OCI-LY1 (cell line): ENCODE measurements around the gene CMTM8.

ENCODE experiments used
- H2AFZ ChIP-seq: fragments of 200-600 bp; sonication (generic), shearing (Covaris generic); 2 replicates; pipeline ENCODE4 v1.6.0; 2014; ENCODE audit warnings: antibody characterized with exemption, mild to moderate bottlenecking, low read length
- H3F3A ChIP-seq: fragments of 200-600 bp; sonication (generic), shearing (Covaris generic); 2 replicates; pipeline ENCODE4 v1.6.0; 2014; ENCODE audit warnings: mild to moderate bottlenecking, antibody characterized with exemption, low read length, moderate library complexity; ENCODE audit not compliant: insufficient read depth
- H3K27ac ChIP-seq: fragments of 200-600 bp; sonication (generic); 2 replicates; pipeline ENCODE4 v1.5.1; 2014; ENCODE audit warnings: low read length, mixed run types, mild to moderate bottlenecking, low read depth; ENCODE audit not compliant: poor library complexity, severe bottlenecking
- H3K27me3 ChIP-seq: fragments of 200-600 bp; sonication (generic); 2 replicates; pipeline ENCODE4 v1.6.0; 2014; ENCODE audit warnings: antibody characterized with exemption, mild to moderate bottlenecking, low read length, moderate library complexity; ENCODE audit not compliant: insufficient read depth
- H3K36me3 ChIP-seq: fragments of 200-600 bp; sonication (generic); 2 replicates; pipeline ENCODE4 v1.6.1; 2014; ENCODE audit warnings: mild to moderate bottlenecking, antibody characterized with exemption, low read length, moderate library complexity, mixed read lengths; ENCODE audit not compliant: insufficient read depth
- H3K4me1 ChIP-seq: fragments of 200-600 bp; sonication (generic); 2 replicates; pipeline ENCODE4 v1.5.1; 2014; ENCODE audit warnings: mild to moderate bottlenecking, low read length, moderate library complexity; ENCODE audit not compliant: insufficient read depth, severe bottlenecking
- H3K4me2 ChIP-seq: fragments of 200-600 bp; sonication (generic), shearing (Covaris generic); 2 replicates; pipeline ENCODE4 v1.6.1; 2014; ENCODE audit warnings: low read length
- H3K4me3 ChIP-seq: fragments of 200-600 bp; sonication (generic); 2 replicates; pipeline ENCODE4 v1.5.1; 2014; ENCODE audit warnings: low read length, low read depth, mild to moderate bottlenecking, mixed read lengths; ENCODE audit not compliant: poor library complexity, severe bottlenecking
- H3K79me2 ChIP-seq: fragments of 200-600 bp; shearing (Covaris generic); 2 replicates; pipeline ENCODE4 v1.6.1; 2016; ENCODE audit warnings: mixed run types, low read length, mixed read lengths; ENCODE audit not compliant: insufficient read depth
- H3K9ac ChIP-seq: fragments of 200-600 bp; sonication (generic), shearing (Covaris generic); 2 replicates; pipeline ENCODE4 v1.6.1; 2014; ENCODE audit warnings: mild to moderate bottlenecking, low read length, mixed read lengths
- H3K9me2 ChIP-seq: fragments of 200-600 bp; sonication (generic), shearing (Covaris generic); 2 replicates; pipeline ENCODE4 v1.6.1; 2014; ENCODE audit warnings: low read depth, mild to moderate bottlenecking, low read length, mixed read lengths
- H3K9me3 ChIP-seq: fragments of 200-600 bp; shearing (Covaris generic); 2 replicates; pipeline ENCODE4 v1.6.1; 2014; ENCODE audit warnings: low read length, mixed read lengths
- H4K20me1 ChIP-seq: fragments of 200-600 bp; sonication (generic), shearing (Covaris generic); 2 replicates; pipeline ENCODE4 v1.6.0; 2016; ENCODE audit warnings: mild to moderate bottlenecking, low read length; ENCODE audit not compliant: insufficient read depth
- CTCF ChIP-seq: fragments of 200-600 bp; sonication (generic), shearing (Covaris generic); IDR thresholded peaks from 2 replicates; pipeline ENCODE4 v1.5.1; 2017; ENCODE audit warnings: mild to moderate bottlenecking, antibody characterized with exemption, low read length, moderate library complexity, mixed read lengths
- EZH2 ChIP-seq: fragments of 200-600 bp; sonication (generic), shearing (Covaris generic); IDR thresholded peaks from 2 replicates; pipeline ENCODE4 v1.8.0; 2017; ENCODE audit warnings: borderline replicate concordance, mixed run types, mild to moderate bottlenecking, antibody characterized with exemption, low read length, moderate library complexity, mixed read lengths

The CMTM8 gene

DNA sequence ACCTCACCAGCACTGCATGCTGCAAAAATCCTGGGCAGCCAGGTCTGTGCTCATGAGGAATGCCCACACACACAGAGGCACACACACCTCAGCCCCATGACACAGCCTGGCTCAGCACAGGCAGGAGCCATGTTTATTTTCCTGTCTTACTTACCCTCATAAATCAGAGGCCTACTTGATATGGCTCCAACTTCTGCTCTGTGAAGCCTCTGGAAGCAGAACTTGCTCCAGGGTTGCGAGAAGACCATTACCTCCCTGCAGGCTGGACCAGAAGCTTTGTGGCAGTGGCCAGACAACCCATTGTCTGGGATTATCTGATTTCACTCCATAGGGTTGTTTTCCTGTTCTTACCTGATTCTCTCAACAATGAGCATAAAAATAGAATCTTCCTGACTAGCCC is 43.8 kb upstream of the CMTM8 start:
- Histone ChIP-seq H3K27ac (no peak overlapping the region), H2AFZ (no peak overlapping the region), H3K9me3 (no peaks in the 10 kb centered on the region), H3K27me3 (no peaks in the 10 kb centered on the region), H3K9me2 (no peaks in the 10 kb centered on the region), H3K4me3 (no peak overlapping the region), H3K4me2 (no peak overlapping the region), H3F3A (no peaks in the 10 kb centered on the region), H3K9ac (no peak overlapping the region), H3K79me2 (no peaks in the 10 kb centered on the region), H3K4me1 (no peaks in the 10 kb centered on the region), H3K36me3 (no peaks in the 10 kb centered on the region), H4K20me1 (no peaks in the 10 kb centered on the region)
- no peak for TF ChIP-seq CTCF
- TF ChIP-seq EZH2 = no peak

- H4K20me1 ChIP-seq = no peaks in the 10 kb centered on the region
- no peaks in the 10 kb centered on the region for H3K9me3 ChIP-seq
- no peaks in the 10 kb centered on the region for H3K9me2 ChIP-seq
- 0 out of 2 replicates have a peak, but pooled peaks cover 5% of the 10 kb centered on the region for H3K27me3 ChIP-seq
- no peaks in the 10 kb centered on the region for H3K4me1 ChIP-seq
- no peak overlapping the region for H2AFZ ChIP-seq
- H3K9ac ChIP-seq = no peak overlapping the region
- H3K79me2 ChIP-seq = no peaks in the 10 kb centered on the region
- TF ChIP-seq CTCF = no peak
- no peak for TF ChIP-seq EZH2
- H3F3A ChIP-seq = no peaks in the 10 kb centered on the region
- no peak overlapping the region for H3K4me2 ChIP-seq
- H3K27ac ChIP-seq = no peak overlapping the region
- no peak overlapping the region for H3K4me3 ChIP-seq
- no peaks in the 10 kb centered on the region for H3K36me3 ChIP-seq
Observed at GRCh38 chr3:32195995-32196540, 42.4 kb upstream of the CMTM8 start.

GRCh38 chr3:32197991-32198390 is 40.5 kb upstream of the CMTM8 start:
- 0 out of 2 replicates have a peak, but pooled peaks cover 5% of the 10 kb centered on the region for H3K27me3 ChIP-seq
- no peak overlapping the region for H3K4me2 ChIP-seq
- H3K9me3 ChIP-seq = no peaks in the 10 kb centered on the region
- no peaks in the 10 kb centered on the region for H3K9me2 ChIP-seq
- no peaks in the 10 kb centered on the region for H3K36me3 ChIP-seq
- no peaks in the 10 kb centered on the region for H4K20me1 ChIP-seq
- TF ChIP-seq CTCF = no peak
- TF ChIP-seq EZH2 = no peak
- no peaks in the 10 kb centered on the region for H3F3A ChIP-seq
- no peak overlapping the region for H3K27ac ChIP-seq
- H3K4me1 ChIP-seq = no peaks in the 10 kb centered on the region
- no peak overlapping the region for H3K4me3 ChIP-seq
- no peak overlapping the region for H2AFZ ChIP-seq
- no peak overlapping the region for H3K9ac ChIP-seq
- H3K79me2 ChIP-seq = no peaks in the 10 kb centered on the region
